H1 (cell line): Measurements from ENCODE around the gene PCBP2. TPM values are rescaled to one million over a fixed set of nuclear protein-coding genes. Genes with fewer than 3 reads are reported as not detected.

Experiments
- CTCF ChIA-PET: fragments of 300-600 bp; sonication (Branson Sonifier 250); formaldehyde crosslinking; loops from one replicate; lab custom pipeline; 2021; ENCODE audit not compliant: partially characterized antibody; lab: Charles Lee
- POLR2A ChIA-PET: fragments of 300-600 bp; sonication (Branson Sonifier 250); formaldehyde crosslinking; loops from one replicate; lab custom pipeline; 2021; ENCODE audit warnings: inconsistent platforms; ENCODE audit not compliant: partially characterized antibody; lab: Charles Lee
- DNase-seq, 2 experiments: peaks; one replicate each; pipeline versions ENCODE4 v3.0.0 to v3.0.0-alpha.2; 2010 to 2022; ENCODE audit warnings: low spot score in 2 of 2, low read depth in 1 of 2, mixed read lengths in 1 of 2
- FAIRE-seq: peaks from 2 replicates; lab custom pipeline; 2011; peaks lifted over from hg19 to GRCh38; lab: Jason Lieb, UNC
- H2AFZ ChIP-seq: 2 replicates; pipeline ENCODE4 v1.8.1; 2012; ENCODE audit warnings: low read length, inconsistent platforms
- H2AK5ac ChIP-seq: 2 replicates; pipeline ENCODE4 v1.6.1; 2013; ENCODE audit warnings: low read depth, low read length
- H2BK120ac ChIP-seq: replicated peaks from 2 replicates; pipeline ENCODE3; 2013; ENCODE audit warnings: low read depth, low read length, inconsistent platforms
- H2BK12ac ChIP-seq: 2 replicates; pipeline ENCODE4 v1.6.1; 2013; ENCODE audit warnings: low read depth, low read length
- H2BK15ac ChIP-seq: 2 replicates; pipeline ENCODE4 v1.6.1; 2013; ENCODE audit warnings: low read length
- H2BK20ac ChIP-seq: 2 replicates; pipeline ENCODE4 v1.6.1; 2013; ENCODE audit warnings: low read length
- H2BK5ac ChIP-seq: 2 replicates; pipeline ENCODE4 v1.6.1; 2013; ENCODE audit warnings: low read depth, low read length
- H3K14ac ChIP-seq: 2 replicates; pipeline ENCODE4 v1.6.1; 2013; ENCODE audit warnings: inconsistent platforms; ENCODE audit not compliant: insufficient read length
- H3K18ac ChIP-seq: 2 replicates; pipeline ENCODE4 v1.6.1; 2013; ENCODE audit warnings: low read length; ENCODE audit errors: extremely low read depth
- H3K23ac ChIP-seq: 2 replicates; pipeline ENCODE4 v1.6.1; 2013; ENCODE audit warnings: inconsistent platforms; ENCODE audit not compliant: insufficient read length
- H3K23me2 ChIP-seq: 2 replicates; pipeline ENCODE4 v1.6.1; 2013; ENCODE audit warnings: low read depth, low read length
- H3K27ac ChIP-seq: 2 replicates; pipeline ENCODE4 v1.6.1; 2011; ENCODE audit warnings: low read depth, low read length, inconsistent platforms
- H3K27me3 ChIP-seq, 4 experiments: replicated peaks in 1 of 4; 1 replicate in 1 of 4; 2 replicates in 3 of 4; pipeline versions ENCODE4 v1.6.1 to v1.8.1; 2011 to 2013; ENCODE audit warnings: low read length in 3 of 4, mild to moderate bottlenecking in 3 of 4, inconsistent platforms in 2 of 4, mixed read lengths in 2 of 4, moderate library complexity in 1 of 4; ENCODE audit not compliant: control insufficient read depth in 3 of 4, insufficient read depth in 3 of 4; ENCODE audit errors: extremely low read depth in 1 of 4
- H3K36me3 ChIP-seq, 4 experiments: 2 replicates each; pipeline versions ENCODE4 v1.6.1 to v1.8.1; 2011 to 2013; ENCODE audit warnings: mild to moderate bottlenecking in 4 of 4, low read length in 3 of 4, moderate library complexity in 2 of 4, control low read depth in 1 of 4, inconsistent platforms in 1 of 4; ENCODE audit not compliant: insufficient read depth in 4 of 4, control insufficient read depth in 2 of 4
- H3K4ac ChIP-seq: replicated peaks from 2 replicates; pipeline ENCODE3; 2013; ENCODE audit warnings: low read length, low read depth, mixed read lengths, inconsistent platforms; ENCODE audit not compliant: insufficient read length
- H3K4me1 ChIP-seq, 4 experiments: replicated peaks in 1 of 4; 1 replicate in 1 of 4; 2 replicates in 3 of 4; pipeline versions ENCODE4 v1.6.1 to v1.8.1; 2011 to 2013; ENCODE audit warnings: low read length in 3 of 4, inconsistent platforms in 2 of 4, mixed read lengths in 1 of 4; ENCODE audit not compliant: insufficient read depth in 4 of 4, control insufficient read depth in 3 of 4
- H3K4me2 ChIP-seq, 2 experiments: 2 replicates each; pipeline versions ENCODE4 v1.6.1 to v1.8.1; 2011 to 2013; ENCODE audit warnings: low read depth in 2 of 2, low read length in 2 of 2, control low read depth in 1 of 2, inconsistent platforms in 1 of 2, mild to moderate bottlenecking in 1 of 2; ENCODE audit not compliant: insufficient read depth in 1 of 2
- H3K4me3 ChIP-seq, 4 experiments: fragments of 200-600, 300-600 bp in 1 of 4; sonication (generic), shearing (Covaris generic), sonication (Bioruptor Twin) in 1 of 4; 2 replicates each; pipeline versions ENCODE4 v1.5.1 to v1.8.1; 2011 to 2016; ENCODE audit warnings: low read length in 4 of 4, low read depth in 3 of 4, control low read depth in 2 of 4, inconsistent platforms in 2 of 4, mild to moderate bottlenecking in 2 of 4, mixed read lengths in 1 of 4, moderate library complexity in 1 of 4; ENCODE audit not compliant: insufficient read depth in 2 of 4; ENCODE audit errors: extremely low read depth in 1 of 4
- H3K56ac ChIP-seq: replicated peaks from 2 replicates; pipeline ENCODE3; 2013; ENCODE audit warnings: low read depth, mild to moderate bottlenecking, mixed read lengths, low read length, inconsistent platforms; ENCODE audit not compliant: insufficient read length
- H3K79me1 ChIP-seq: 2 replicates; pipeline ENCODE4 v1.6.1; 2013; ENCODE audit warnings: low read depth, low read length, control low read depth
- H3K79me2 ChIP-seq, 2 experiments: 2 replicates each; pipeline versions ENCODE4 v1.6.1 to v1.8.1; 2012 to 2013; ENCODE audit warnings: low read length in 2 of 2, mild to moderate bottlenecking in 2 of 2, inconsistent platforms in 1 of 2; ENCODE audit not compliant: insufficient read depth in 2 of 2, control insufficient read depth in 1 of 2
- H3K9ac ChIP-seq, 4 experiments: replicated peaks in 1 of 4; 1 replicate in 1 of 4; 2 replicates in 3 of 4; pipeline versions ENCODE4 v1.6.1 to v1.8.1; 2011 to 2013; ENCODE audit warnings: low read depth in 3 of 4, low read length in 3 of 4, control low read depth in 2 of 4, mild to moderate bottlenecking in 2 of 4, moderate library complexity in 2 of 4, inconsistent platforms in 1 of 4; ENCODE audit errors: extremely low read depth in 1 of 4
- H3K9me3 ChIP-seq, 2 experiments: 2 replicates each; pipeline versions ENCODE4 v1.6.1 to v1.8.1; 2012 to 2013; ENCODE audit warnings: mild to moderate bottlenecking in 2 of 2, moderate library complexity in 2 of 2, control low read depth in 1 of 2, inconsistent platforms in 1 of 2, low read depth in 1 of 2, low read length in 1 of 2, mixed read lengths in 1 of 2; ENCODE audit not compliant: insufficient read depth in 2 of 2
- H4K20me1 ChIP-seq, 2 experiments: replicated peaks in 1 of 2; 2 replicates each; pipeline versions ENCODE3 to v1.8.1; 2011 to 2013; ENCODE audit warnings: inconsistent platforms in 2 of 2, low read length in 2 of 2, mild to moderate bottlenecking in 1 of 2; ENCODE audit not compliant: insufficient read depth in 2 of 2, control insufficient read depth in 1 of 2
- H4K5ac ChIP-seq: 2 replicates; pipeline ENCODE4 v1.6.1; 2013; ENCODE audit warnings: low read length, low read depth, mixed read lengths, inconsistent platforms; ENCODE audit not compliant: insufficient read length
- H4K8ac ChIP-seq: 2 replicates; pipeline ENCODE4 v1.8.0; 2013; ENCODE audit warnings: mild to moderate bottlenecking, moderate library complexity, low read length, inconsistent platforms; ENCODE audit not compliant: insufficient read depth; ENCODE audit errors: extremely low read depth
- H4K91ac ChIP-seq: replicated peaks from 2 replicates; pipeline ENCODE3; 2013; ENCODE audit warnings: low read length, mixed read lengths, inconsistent platforms; ENCODE audit not compliant: insufficient read length
- CTCF ChIP-seq, 3 experiments: IDR thresholded peaks; 1 replicate in 2 of 3; 2 replicates in 1 of 3; pipeline versions ENCODE4 v1.5.1 to v1.6.1; 2011; ENCODE audit warnings: low read length in 3 of 3, mild to moderate bottlenecking in 3 of 3, inconsistent platforms in 2 of 3, low read depth in 1 of 3, moderate library complexity in 1 of 3; ENCODE audit not compliant: insufficient read depth in 1 of 3; ENCODE audit errors: control extremely low read depth in 1 of 3
- EGR1 ChIP-seq: IDR thresholded peaks from 2 replicates; pipeline ENCODE4 v1.6.1; 2011; ENCODE audit warnings: low read depth, low read length, borderline replicate concordance
- EZH2 ChIP-seq: fragments of 200-600 bp; sonication (generic); IDR thresholded peaks from 2 replicates; pipeline ENCODE4 v1.7.1; 2012; ENCODE audit warnings: low read depth, mild to moderate bottlenecking, moderate library complexity, low read length, inconsistent platforms; ENCODE audit not compliant: severe bottlenecking
- HDAC2 ChIP-seq, 2 experiments: fragments of 300-600 bp in 1 of 2; sonication (generic) in 1 of 2; IDR thresholded peaks; 2 replicates each; pipeline ENCODE4 v1.6.1; 2011 to 2012; ENCODE audit warnings: low read depth in 2 of 2, low read length in 2 of 2, mild to moderate bottlenecking in 2 of 2, moderate library complexity in 2 of 2, borderline replicate concordance in 1 of 2, inconsistent platforms in 1 of 2
- KDM4A ChIP-seq: IDR thresholded peaks from one replicate; pipeline ENCODE4 v1.7.1; 2012; ENCODE audit warnings: low read depth, mild to moderate bottlenecking, moderate library complexity, low read length, inconsistent platforms; ENCODE audit not compliant: severe bottlenecking
- NRF1 ChIP-seq: IDR thresholded peaks from 2 replicates; pipeline ENCODE4 v1.6.1; 2011; ENCODE audit warnings: mild to moderate bottlenecking, low read depth, low read length, improper control_type of control experiment
- POU5F1 ChIP-seq: IDR thresholded peaks from 2 replicates; pipeline ENCODE4 v1.6.1; 2011; ENCODE audit warnings: low read depth, mild to moderate bottlenecking, low read length, moderate library complexity
- SRF ChIP-seq: IDR thresholded peaks from 2 replicates; pipeline ENCODE4 v1.6.1; 2011; ENCODE audit warnings: mild to moderate bottlenecking, low read depth, low read length, moderate library complexity
- SUZ12 ChIP-seq: fragments of 200-600 bp; sonication (generic); IDR thresholded peaks from 2 replicates; pipeline ENCODE4 v1.6.1; 2012; ENCODE audit warnings: mild to moderate bottlenecking, inconsistent platforms, low read length, moderate library complexity, mixed read lengths
- TBP ChIP-seq: IDR thresholded peaks from 2 replicates; pipeline ENCODE4 v1.6.1; 2011; ENCODE audit warnings: low read depth, low read length, improper control_type of control experiment
- TCF12 ChIP-seq: IDR thresholded peaks from 2 replicates; pipeline ENCODE4 v1.6.1; 2011; ENCODE audit warnings: low read depth, mild to moderate bottlenecking, low read length
- WGBS, 2 experiments: shearing (Covaris generic) in 1 of 2; methylation state at CpG; one replicate each; pipeline versions ENCODE4 v1.1.6 to v1.1.7; 2013 to 2015; ENCODE audit warnings: low lambda C conversion rate in 2 of 2, mixed read lengths in 2 of 2, inconsistent platforms in 1 of 2, low coverage in 1 of 2, missing lambda C conversion rate in 1 of 2; ENCODE audit not compliant: insufficient replicate concordance in 2 of 2, insufficient coverage in 1 of 2, insufficient read length in 1 of 2; ENCODE audit errors: extremely low coverage in 1 of 2, missing lambda C conversion rate in 1 of 2; 5-methylcytosine and 5-hydroxymethylcytosine counted together
- polyA plus RNA-seq, 7 experiments: library from polyadenylated mRNA; depleted of rRNA in 3 of 7; stranded (reverse) in 5 of 7; unstranded in 2 of 7; fragments of >200 nt in 5 of 7; fragments of 200-250 nt in 2 of 7; gene quantifications; 1 replicate in 5 of 7; 2 replicates in 1 of 7; 4 replicates in 1 of 7; pipeline versions ENCODE4 v1.2.1 to v1.2.3, GENCODE V29; 2011 to 2013; ENCODE audit warnings: missing spikeins in 2 of 7, mixed read lengths in 2 of 7
- total RNA-seq: library from RNA; stranded (reverse); fragmentation: NEBNext Ultra II Directional; extraction: Animal tissue kit (Norgen Biotek cat#: 25700); gene quantifications from 2 replicates; pipeline ENCODE4 v1.2.1, GENCODE V29; 2021

The PCBP2 gene
- total and polyA plus RNA-seq, 2 of the 8 experiments (the other 6 are each of a cell fraction or from before 2014, with no cell fraction given), result 470 to 1,123 TPM

- peaks cover 0 to 3% (median 0%) of the 10 kb centered on the region in 4 experiments; a peak in 1 of 7 replicates for H3K4me1 ChIP-seq
- H2BK120ac ChIP-seq, result no peak overlapping the region
- POLR2A ChIA-PET, result interaction anchor here (0.7 to 67.0 kb wide), 3 partner anchors 18 to 154 kb away, joined by 3 to 3397 read pairs (median 10); partner anchors contain the start of genes PCBP2, PRR13 and TARBP2
- no peak for FAIRE-seq
- no peak overlapping the region for H4K5ac ChIP-seq
- no peaks in the 10 kb centered on the region for H3K27me3 ChIP-seq
- no peak for DNase-seq
- H4K91ac ChIP-seq, result no peak overlapping the region
- H2AFZ ChIP-seq, result no peak overlapping the region
- no peak overlapping the region for H3K4ac ChIP-seq
- H3K18ac ChIP-seq, result no peak overlapping the region
- H3K27ac ChIP-seq, result no peak overlapping the region
- H4K20me1 ChIP-seq, result no peaks in the 10 kb centered on the region
- no peak overlapping the region for H2BK12ac ChIP-seq
- no peaks in the 10 kb centered on the region for H3K79me2 ChIP-seq
- peaks cover 4 to 12% (median 7%) of the 10 kb centered on the region in 4 experiments; a peak in 7 of 8 replicates for H3K36me3 ChIP-seq
- no peaks in the 10 kb centered on the region for H3K79me1 ChIP-seq
- H2BK20ac ChIP-seq, result no peak overlapping the region
- H2AK5ac ChIP-seq, result no peak overlapping the region
- H3K14ac ChIP-seq, result no peak overlapping the region
- CTCF ChIA-PET, result interaction anchor here (0.7 to 1.9 kb wide), 8 partner anchors 8 to 470 kb away, joined by 3 to 10 read pairs (median 3); partner anchors contain the start of gene AAAS
- no peak overlapping the region for H3K4me3 ChIP-seq
- no peak overlapping the region for H2BK15ac ChIP-seq
- H3K9me3 ChIP-seq, result no peaks in the 10 kb centered on the region
- H4K8ac ChIP-seq, result no peak overlapping the region
- H2BK5ac ChIP-seq, result no peak overlapping the region
- H3K56ac ChIP-seq, result no peak overlapping the region
- H3K4me2 ChIP-seq, result no peak overlapping the region
- no peak overlapping the region for H3K9ac ChIP-seq
- 97% methylated on average over 5 of the region's 5 CpGs; no CpG with 5 or more reads in 1 of the 2 experiments for WGBS, 2 experiments
- H3K23me2 ChIP-seq, result no peaks in the 10 kb centered on the region
- no peak overlapping the region for H3K23ac ChIP-seq
- TF ChIP-seq TBP (no peak), HDAC2 (IDR thresholded peaks at IDR 0.05; ENCODE audit: borderline replicate concordance in 1 of 2, low read depth in 2 of 2, low read length in 2 of 2) (no peak), NRF1 (no peak), CTCF (IDR thresholded peaks at IDR 0.05; ENCODE audit: control extremely low read depth in 1 of 3, insufficient read depth in 1 of 3, low read depth in 1 of 3, low read length in 3 of 3) (no peak), POU5F1 (no peak), EGR1 (no peak), SUZ12 (no peak), KDM4A (no peak), SRF (no peak), TCF12 (no peak), EZH2 (no peak)
Measured at GRCh38 chr12:53518381-53518780, 66.5 kb downstream of the PCBP2 start.
